HFFc6 (cell line): ENCODE measurements around the gene MUSTN1. TPM values are rescaled to one million over a fixed set of nuclear protein-coding genes. Genes with fewer than 3 reads are reported as not detected.

Experiments used
- DNase-seq: peaks from one replicate; pipeline ENCODE4 v3.0.0-alpha.2; 2018
- H3K27ac Mint-ChIP-seq: 2 replicates; pipeline ENCODE4 v1.8.0; 2020; ENCODE audit warnings: mild to moderate bottlenecking, mixed read lengths
- H3K27me3 Mint-ChIP-seq: 2 replicates; pipeline ENCODE4 v1.8.0; 2021; ENCODE audit warnings: mild to moderate bottlenecking, moderate library complexity, mixed read lengths; ENCODE audit not compliant: insufficient read depth
- H3K36me3 Mint-ChIP-seq: 2 replicates; pipeline ENCODE4 v1.8.0; 2021; ENCODE audit warnings: low read depth, mixed read lengths
- H3K4me1 Mint-ChIP-seq: 2 replicates; pipeline ENCODE4 v1.8.0; 2020; ENCODE audit warnings: low read depth, mixed read lengths
- H3K4me3 Mint-ChIP-seq: 2 replicates; pipeline ENCODE4 v1.8.0; 2020; ENCODE audit warnings: mild to moderate bottlenecking, moderate library complexity, mixed read lengths
- H3K9me3 Mint-ChIP-seq: 2 replicates; pipeline ENCODE4 v1.8.0; 2020; ENCODE audit warnings: mild to moderate bottlenecking, mixed read lengths
- CTCF ChIP-seq: fragments of 200-600 bp; sonication (generic); IDR thresholded peaks from 2 replicates; pipeline ENCODE4 v1.5.0; 2021; ENCODE audit warnings: antibody characterized with exemption, mild to moderate bottlenecking
- long read RNA-seq: library from polyadenylated mRNA; unstranded; transcript quantifications from one replicate; pipeline ENCODE4 v2.0.0, GENCODE V29; 2019
- total RNA-seq, 6 experiments: library from RNA; stranded (reverse); fragmentation: NEBNext Ultra II Directional; extraction: Animal tissue kit (Norgen Biotek cat#: 25700); gene quantifications; 2 replicates in 1 of 6; 3 replicates in 5 of 6; pipeline ENCODE4 v1.2.3, GENCODE V29; 2021

MUSTN1 gene
- total RNA-seq: under 1 TPM in 1 of 6 experiments, not detected in 5; 0.39 TPM
- long read RNA-seq: 0 reads

GRCh38 chr3:52834871-52835501 is at the start of gene MUSTN1:
Gene MUSTN1 (minus strand): TSS chr3:52835019. CDS start chr3:52834948, 71 bp downstream.
- Mint-ChIP-seq H3K36me3 (peaks cover 4% of the 10 kb centered on the region; the same call in 1 of the 2 replicates), H3K27ac (no peak within 1 kb of the TSS; the same call in 1 of the 2 replicates), H3K27me3 (peaks cover 4% of the 10 kb centered on the region), H3K9me3 (no peaks in the 10 kb centered on the region), H3K4me1 (peaks cover 26% of the 10 kb centered on the region), H3K4me3 (no peak within 1 kb of the TSS)
- no peak for DNase-seq
- no peak for TF ChIP-seq CTCF

- Mint-ChIP-seq H3K36me3 (peaks cover 21% of the 10 kb centered on the region), H3K27me3 (no peaks in the 10 kb centered on the region), H3K4me3 (no peak overlapping the region), H3K4me1 (peaks cover 16% of the 10 kb centered on the region), H3K27ac (no peak overlapping the region; the same call in 1 of the 2 replicates), H3K9me3 (no peaks in the 10 kb centered on the region)
- DNase-seq: no peak
- no peak for TF ChIP-seq CTCF
Observed at GRCh38 chr3:52882377-52882776, 47.6 kb upstream of the MUSTN1 start.

GRCh38 chr3:52881871-52882270 is 47.1 kb upstream of the MUSTN1 start:
- H3K36me3 Mint-ChIP-seq: peaks cover 21% of the 10 kb centered on the region
- peak overlapping the region; percentile 45; the same call in 1 of the 2 replicates for H3K27ac Mint-ChIP-seq
- H3K9me3 Mint-ChIP-seq: no peaks in the 10 kb centered on the region
- no peak for DNase-seq
- no peak for TF ChIP-seq CTCF
- peaks cover 16% of the 10 kb centered on the region for H3K4me1 Mint-ChIP-seq
- no peaks in the 10 kb centered on the region for H3K27me3 Mint-ChIP-seq
- no peak overlapping the region for H3K4me3 Mint-ChIP-seq

GRCh38 chr3:52880474-52880873 is 45.7 kb upstream of the MUSTN1 start:
- Mint-ChIP-seq H3K4me1 (peaks cover 12% of the 10 kb centered on the region), H3K9me3 (no peaks in the 10 kb centered on the region), H3K4me3 (no peak overlapping the region), H3K27ac (no peak overlapping the region), H3K36me3 (peaks cover 16% of the 10 kb centered on the region), H3K27me3 (no peaks in the 10 kb centered on the region)
- no peak for DNase-seq
- TF ChIP-seq CTCF: no peak

GRCh38 chr3:52880047-52880446 is 45.2 kb upstream of the MUSTN1 start:
- Mint-ChIP-seq H3K36me3 (peaks cover 12% of the 10 kb centered on the region), H3K4me1 (peaks cover 8% of the 10 kb centered on the region), H3K4me3 (no peak overlapping the region), H3K9me3 (no peaks in the 10 kb centered on the region), H3K27ac (no peak overlapping the region), H3K27me3 (no peaks in the 10 kb centered on the region)
- TF ChIP-seq CTCF: no peak
- no peak for DNase-seq
